Measurements from ENCODE around the gene PPP1R18. TPM values are rescaled to one million over a fixed set of nuclear protein-coding genes. Genes with fewer than 3 reads are reported as not detected.

PPP1R18 gene
- total and polyA plus RNA-seq, 9 of the 15 experiments (the other 6 are each of a cell fraction or from before 2014, with no cell fraction given): 12.0 to 99.2 (median 42.6) TPM

DNA sequence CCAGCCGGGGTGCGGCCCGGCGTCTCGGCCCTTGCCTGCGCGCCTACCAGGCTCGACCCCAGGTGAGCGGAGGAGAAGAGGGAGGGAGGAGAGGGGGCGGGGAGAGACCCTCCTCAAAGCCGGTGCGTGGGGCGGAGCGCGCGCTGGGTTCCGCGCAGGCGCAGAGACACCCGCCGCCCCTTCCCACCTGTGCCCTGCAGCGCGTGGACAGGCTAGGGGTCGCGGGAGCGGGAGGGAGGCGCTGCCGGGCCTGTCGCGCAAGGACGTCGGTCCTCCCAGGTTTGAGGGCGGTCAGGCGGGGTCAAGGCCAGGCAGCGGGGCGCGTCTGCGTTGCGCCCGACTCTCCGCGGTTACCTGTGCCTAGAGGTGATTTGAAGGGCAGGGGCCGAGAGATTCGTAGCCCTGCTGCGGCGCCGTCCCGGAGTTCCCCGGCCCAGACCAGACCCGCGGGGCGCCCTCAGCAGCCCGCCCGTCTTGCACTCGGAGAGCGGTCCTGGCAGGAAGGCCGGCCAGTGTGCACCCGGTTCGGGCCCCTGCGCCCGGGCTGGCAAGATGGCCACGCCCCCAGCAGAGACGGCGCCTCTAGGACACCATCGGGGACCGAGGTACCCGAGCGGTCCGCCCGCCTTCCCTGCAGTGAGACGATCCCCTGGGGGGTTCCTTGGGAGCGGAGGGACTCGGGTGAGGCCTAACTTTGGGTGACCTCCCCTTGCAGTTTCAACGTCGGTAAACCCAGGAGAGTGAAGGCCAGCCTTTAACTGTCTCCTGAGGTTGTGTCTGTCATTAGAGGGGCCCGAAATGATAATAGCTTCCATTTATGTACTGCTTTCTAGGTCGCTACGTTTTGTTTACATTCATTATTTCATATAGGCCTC is 39.0 kb downstream of the PPP1R18 start (continued):
- TF ChIP-seq ZNF436 (CRISPR knock-in tag; IDR thresholded peaks at IDR 0.05) (no peak), TBL1XR1 (IDR thresholded peaks at IDR 0.05; ENCODE audit: low read length in 2 of 2) (no peak), SMARCB1 (IDR thresholded peaks at IDR 0.05; ENCODE audit: insufficient read length, low read depth) (no peak), TARDBP (IDR thresholded peaks at IDR 0.05) (peak; percentile 44; the same call in 1 of the 2 replicates), RBBP5 (IDR thresholded peaks at IDR 0.05; ENCODE audit: borderline replicate concordance, insufficient read depth, low read length, poor library complexity, severe bottlenecking) (peak; percentile 89), NBN (IDR thresholded peaks at IDR 0.05; ENCODE audit: low read depth) (no peak), ZNF75A (CRISPR knock-in tag; IDR thresholded peaks at IDR 0.05) (no peak), NONO (IDR thresholded peaks at IDR 0.05; ENCODE audit: low read depth in 2 of 2, low read length in 1 of 2) (peak; percentile 8 to 64; a peak in 2 of 4 replicates), STAT5B (CRISPR knock-in tag; IDR thresholded peaks at IDR 0.05) (no peak), KAT2B (IDR thresholded peaks at IDR 0.05; ENCODE audit: low read depth, low read length) (no peak), NUFIP1 (IDR thresholded peaks at IDR 0.05; ENCODE audit: partially characterized antibody) (no peak), POLR2G (IDR thresholded peaks at IDR 0.05; ENCODE audit: low read depth, low read length) (peak; percentile 90), ZFP36 (IDR thresholded peaks at IDR 0.05; ENCODE audit: low read depth, low read length, partially characterized antibody) (no peak)
- TF ChIP-seq, protein P1, sequence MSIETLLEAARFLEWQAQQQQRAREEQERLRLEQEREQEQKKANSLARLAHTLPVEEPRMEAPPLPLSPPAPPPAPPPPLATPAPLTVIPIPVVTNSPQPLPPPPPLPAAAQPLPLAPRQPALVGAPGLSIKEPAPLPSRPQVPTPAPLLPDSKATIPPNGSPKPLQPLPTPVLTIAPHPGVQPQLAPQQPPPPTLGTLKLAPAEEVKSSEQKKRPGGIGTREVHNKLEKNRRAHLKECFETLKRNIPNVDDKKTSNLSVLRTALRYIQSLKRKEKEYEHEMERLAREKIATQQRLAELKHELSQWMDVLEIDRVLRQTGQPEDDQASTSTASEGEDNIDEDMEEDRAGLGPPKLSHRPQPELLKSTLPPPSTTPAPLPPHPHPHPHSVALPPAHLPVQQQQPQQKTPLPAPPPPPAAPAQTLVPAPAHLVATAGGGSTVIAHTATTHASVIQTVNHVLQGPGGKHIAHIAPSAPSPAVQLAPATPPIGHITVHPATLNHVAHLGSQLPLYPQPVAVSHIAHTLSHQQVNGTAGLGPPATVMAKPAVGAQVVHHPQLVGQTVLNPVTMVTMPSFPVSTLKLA (conservative IDR thresholded peaks at IDR 0.05): peak; percentile 75 to 85
- TF ChIP-seq, protein P2, sequence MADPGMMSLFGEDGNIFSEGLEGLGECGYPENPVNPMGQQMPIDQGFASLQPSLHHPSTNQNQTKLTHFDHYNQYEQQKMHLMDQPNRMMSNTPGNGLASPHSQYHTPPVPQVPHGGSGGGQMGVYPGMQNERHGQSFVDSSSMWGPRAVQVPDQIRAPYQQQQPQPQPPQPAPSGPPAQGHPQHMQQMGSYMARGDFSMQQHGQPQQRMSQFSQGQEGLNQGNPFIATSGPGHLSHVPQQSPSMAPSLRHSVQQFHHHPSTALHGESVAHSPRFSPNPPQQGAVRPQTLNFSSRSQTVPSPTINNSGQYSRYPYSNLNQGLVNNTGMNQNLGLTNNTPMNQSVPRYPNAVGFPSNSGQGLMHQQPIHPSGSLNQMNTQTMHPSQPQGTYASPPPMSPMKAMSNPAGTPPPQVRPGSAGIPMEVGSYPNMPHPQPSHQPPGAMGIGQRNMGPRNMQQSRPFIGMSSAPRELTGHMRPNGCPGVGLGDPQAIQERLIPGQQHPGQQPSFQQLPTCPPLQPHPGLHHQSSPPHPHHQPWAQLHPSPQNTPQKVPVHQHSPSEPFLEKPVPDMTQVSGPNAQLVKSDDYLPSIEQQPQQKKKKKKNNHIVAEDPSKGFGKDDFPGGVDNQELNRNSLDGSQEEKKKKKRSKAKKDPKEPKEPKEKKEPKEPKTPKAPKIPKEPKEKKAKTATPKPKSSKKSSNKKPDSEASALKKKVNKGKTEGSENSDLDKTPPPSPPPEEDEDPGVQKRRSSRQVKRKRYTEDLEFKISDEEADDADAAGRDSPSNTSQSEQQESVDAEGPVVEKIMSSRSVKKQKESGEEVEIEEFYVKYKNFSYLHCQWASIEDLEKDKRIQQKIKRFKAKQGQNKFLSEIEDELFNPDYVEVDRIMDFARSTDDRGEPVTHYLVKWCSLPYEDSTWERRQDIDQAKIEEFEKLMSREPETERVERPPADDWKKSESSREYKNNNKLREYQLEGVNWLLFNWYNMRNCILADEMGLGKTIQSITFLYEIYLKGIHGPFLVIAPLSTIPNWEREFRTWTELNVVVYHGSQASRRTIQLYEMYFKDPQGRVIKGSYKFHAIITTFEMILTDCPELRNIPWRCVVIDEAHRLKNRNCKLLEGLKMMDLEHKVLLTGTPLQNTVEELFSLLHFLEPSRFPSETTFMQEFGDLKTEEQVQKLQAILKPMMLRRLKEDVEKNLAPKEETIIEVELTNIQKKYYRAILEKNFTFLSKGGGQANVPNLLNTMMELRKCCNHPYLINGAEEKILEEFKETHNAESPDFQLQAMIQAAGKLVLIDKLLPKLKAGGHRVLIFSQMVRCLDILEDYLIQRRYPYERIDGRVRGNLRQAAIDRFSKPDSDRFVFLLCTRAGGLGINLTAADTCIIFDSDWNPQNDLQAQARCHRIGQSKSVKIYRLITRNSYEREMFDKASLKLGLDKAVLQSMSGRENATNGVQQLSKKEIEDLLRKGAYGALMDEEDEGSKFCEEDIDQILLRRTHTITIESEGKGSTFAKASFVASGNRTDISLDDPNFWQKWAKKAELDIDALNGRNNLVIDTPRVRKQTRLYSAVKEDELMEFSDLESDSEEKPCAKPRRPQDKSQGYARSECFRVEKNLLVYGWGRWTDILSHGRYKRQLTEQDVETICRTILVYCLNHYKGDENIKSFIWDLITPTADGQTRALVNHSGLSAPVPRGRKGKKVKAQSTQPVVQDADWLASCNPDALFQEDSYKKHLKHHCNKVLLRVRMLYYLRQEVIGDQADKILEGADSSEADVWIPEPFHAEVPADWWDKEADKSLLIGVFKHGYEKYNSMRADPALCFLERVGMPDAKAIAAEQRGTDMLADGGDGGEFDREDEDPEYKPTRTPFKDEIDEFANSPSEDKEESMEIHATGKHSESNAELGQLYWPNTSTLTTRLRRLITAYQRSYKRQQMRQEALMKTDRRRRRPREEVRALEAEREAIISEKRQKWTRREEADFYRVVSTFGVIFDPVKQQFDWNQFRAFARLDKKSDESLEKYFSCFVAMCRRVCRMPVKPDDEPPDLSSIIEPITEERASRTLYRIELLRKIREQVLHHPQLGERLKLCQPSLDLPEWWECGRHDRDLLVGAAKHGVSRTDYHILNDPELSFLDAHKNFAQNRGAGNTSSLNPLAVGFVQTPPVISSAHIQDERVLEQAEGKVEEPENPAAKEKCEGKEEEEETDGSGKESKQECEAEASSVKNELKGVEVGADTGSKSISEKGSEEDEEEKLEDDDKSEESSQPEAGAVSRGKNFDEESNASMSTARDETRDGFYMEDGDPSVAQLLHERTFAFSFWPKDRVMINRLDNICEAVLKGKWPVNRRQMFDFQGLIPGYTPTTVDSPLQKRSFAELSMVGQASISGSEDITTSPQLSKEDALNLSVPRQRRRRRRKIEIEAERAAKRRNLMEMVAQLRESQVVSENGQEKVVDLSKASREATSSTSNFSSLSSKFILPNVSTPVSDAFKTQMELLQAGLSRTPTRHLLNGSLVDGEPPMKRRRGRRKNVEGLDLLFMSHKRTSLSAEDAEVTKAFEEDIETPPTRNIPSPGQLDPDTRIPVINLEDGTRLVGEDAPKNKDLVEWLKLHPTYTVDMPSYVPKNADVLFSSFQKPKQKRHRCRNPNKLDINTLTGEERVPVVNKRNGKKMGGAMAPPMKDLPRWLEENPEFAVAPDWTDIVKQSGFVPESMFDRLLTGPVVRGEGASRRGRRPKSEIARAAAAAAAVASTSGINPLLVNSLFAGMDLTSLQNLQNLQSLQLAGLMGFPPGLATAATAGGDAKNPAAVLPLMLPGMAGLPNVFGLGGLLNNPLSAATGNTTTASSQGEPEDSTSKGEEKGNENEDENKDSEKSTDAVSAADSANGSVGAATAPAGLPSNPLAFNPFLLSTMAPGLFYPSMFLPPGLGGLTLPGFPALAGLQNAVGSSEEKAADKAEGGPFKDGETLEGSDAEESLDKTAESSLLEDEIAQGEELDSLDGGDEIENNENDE (IDR thresholded peaks at IDR 0.05; ENCODE audit: low read depth, low read length): no peak
